ENCODE results near the gene MTHFR.
A peak's percentile ranks its signal among the peaks of the same experiment; 100 is the strongest.
"Not testable (repeated sequence)": the region's sequence is repeated elsewhere in the genome, so short reads cannot be mapped to it uniquely, and the experiment has no call there.

MTHFR gene

GRCh38 chr1:11813021-11813420 is 7.3 kb upstream of the MTHFR start:
- Mint-ChIP-seq H3K36me3 (ENCODE audit: low read depth) (peaks cover 33% of the 10 kb centered on the region), H3K27ac (no peak overlapping the region), H3K4me1 (ENCODE audit: low read depth) (peaks cover 11% of the 10 kb centered on the region), H3K9me3 (no peaks in the 10 kb centered on the region), H3K4me3 (no peak overlapping the region), H3K27me3 (ENCODE audit: low read depth) (no peaks in the 10 kb centered on the region)

DNA sequence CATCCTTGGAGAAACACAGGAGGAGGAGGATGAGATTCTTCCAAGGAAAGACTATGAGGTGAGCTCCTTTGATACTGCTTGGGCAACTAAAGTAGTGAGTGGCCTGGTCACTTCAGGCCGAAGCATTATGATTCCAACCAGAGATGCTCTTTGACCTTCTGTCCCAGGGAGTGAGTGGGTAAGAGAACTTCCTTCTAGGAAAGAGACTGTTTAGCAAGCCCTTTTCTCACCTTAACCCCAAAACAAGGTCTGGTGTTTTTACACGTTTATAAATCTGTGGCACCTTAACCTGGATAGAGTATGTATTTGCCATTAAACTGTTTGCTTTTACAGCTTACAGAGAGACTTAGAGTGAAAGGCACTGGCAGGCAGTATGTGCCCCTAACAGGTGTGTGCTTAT is 1.4 kb upstream of the MTHFR start:
- no peaks in the 10 kb centered on the region for H3K9me3 Mint-ChIP-seq
- peak overlapping the region; percentile 97 for H3K27ac Mint-ChIP-seq
- H3K4me3 Mint-ChIP-seq, result peak overlapping the region; percentile 97
- peaks cover 18% of the 10 kb centered on the region for H3K36me3 Mint-ChIP-seq (ENCODE audit: low read depth)
- no peaks in the 10 kb centered on the region for H3K27me3 Mint-ChIP-seq (ENCODE audit: low read depth)
- H3K4me1 Mint-ChIP-seq (ENCODE audit: low read depth), result peaks cover 46% of the 10 kb centered on the region

- Mint-ChIP-seq H3K36me3 (ENCODE audit: low read depth) (peaks cover 13% of the 10 kb centered on the region), H3K27ac (peak overlapping the region; percentile 97), H3K9me3 (no peaks in the 10 kb centered on the region), H3K4me1 (ENCODE audit: low read depth) (peaks cover 49% of the 10 kb centered on the region), H3K4me3 (peak overlapping the region; percentile 97), H3K27me3 (ENCODE audit: low read depth) (no peaks in the 10 kb centered on the region)
Measured at GRCh38 chr1:11806307-11806936, 658 bp upstream of the MTHFR start.

DNA sequence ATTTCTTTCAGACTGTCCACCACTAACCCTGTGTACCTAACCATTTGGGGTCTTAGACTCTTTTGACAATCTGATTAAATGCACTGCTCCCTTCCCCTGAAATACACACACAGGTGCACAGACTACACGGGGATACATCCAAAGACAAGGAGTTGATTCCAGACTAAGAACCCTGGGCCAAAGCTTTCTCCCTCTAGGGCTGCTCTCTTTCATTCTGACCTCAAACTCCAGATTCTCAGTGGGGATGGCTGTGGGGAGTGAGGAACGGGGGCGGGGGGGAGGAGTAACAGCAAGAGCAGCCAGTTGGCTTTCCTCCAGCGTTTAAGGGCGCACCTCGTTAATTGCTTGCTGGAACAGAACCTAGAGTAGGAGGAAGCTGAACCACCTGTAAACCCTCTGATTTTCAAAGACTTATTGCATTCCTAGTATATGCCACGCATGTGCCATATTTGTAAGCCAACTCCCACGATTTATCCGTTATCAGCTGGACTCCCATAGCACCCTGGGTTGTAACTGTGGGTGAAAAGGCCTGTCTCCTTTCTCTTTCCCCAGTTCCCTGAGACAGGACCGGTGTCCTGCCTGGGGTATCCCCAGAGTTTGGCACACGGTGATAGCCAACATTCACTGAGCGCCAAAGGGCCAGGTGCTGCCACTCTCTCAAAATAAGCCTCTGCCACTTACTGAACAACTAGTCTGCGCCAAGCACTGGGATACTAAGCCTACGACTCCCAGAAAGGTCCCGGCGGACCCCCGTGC is 920 bp downstream of the MTHFR start:
- Mint-ChIP-seq H3K27me3 (ENCODE audit: low read depth) (no peaks in the 10 kb centered on the region), H3K9me3 (no peaks in the 10 kb centered on the region), H3K4me3 (peak overlapping the region; percentile 97), H3K27ac (peak overlapping the region; percentile 97), H3K36me3 (ENCODE audit: low read depth) (peaks cover 22% of the 10 kb centered on the region), H3K4me1 (ENCODE audit: low read depth) (peaks cover 51% of the 10 kb centered on the region)

DNA sequence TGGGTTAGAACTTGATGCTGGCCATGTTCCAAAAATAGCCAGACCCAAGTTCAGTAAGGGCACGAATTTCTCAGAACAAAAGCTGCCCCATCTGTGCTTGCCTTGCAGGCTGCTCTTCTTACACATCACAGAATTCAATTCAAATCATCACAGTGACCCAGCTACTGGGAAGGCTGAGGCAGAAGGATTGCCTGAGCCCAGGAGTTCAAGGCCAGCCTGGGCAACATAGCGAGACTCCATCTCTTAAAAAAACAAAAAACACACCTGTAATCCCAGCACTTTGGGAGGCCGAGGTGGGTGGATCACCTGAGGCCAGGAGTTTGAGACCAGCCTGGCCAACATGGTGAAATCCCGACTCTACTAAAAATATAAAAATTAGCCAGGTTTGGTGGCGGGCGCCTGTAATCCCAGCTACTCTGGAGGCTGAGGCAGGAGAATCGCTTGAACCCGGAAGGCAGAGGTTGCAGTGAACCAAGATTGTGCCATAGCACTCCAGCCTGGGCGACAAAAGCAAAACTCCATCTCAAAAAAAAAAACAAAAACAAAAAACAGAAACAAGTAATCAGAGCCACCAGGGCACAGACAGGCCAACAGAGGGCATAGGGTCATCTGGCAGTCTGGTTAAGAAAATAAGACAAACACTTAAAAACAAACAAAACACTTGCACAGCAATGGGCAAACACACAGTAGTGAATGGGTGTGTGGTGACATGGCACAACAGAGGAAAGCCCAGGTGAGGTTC is 1.7 kb downstream of the MTHFR start:
- Mint-ChIP-seq H3K36me3 (ENCODE audit: low read depth) (peaks cover 15% of the 10 kb centered on the region), H3K4me1 (ENCODE audit: low read depth) (peaks cover 48% of the 10 kb centered on the region), H3K27ac (peak overlapping the region; percentile 97)

DNA sequence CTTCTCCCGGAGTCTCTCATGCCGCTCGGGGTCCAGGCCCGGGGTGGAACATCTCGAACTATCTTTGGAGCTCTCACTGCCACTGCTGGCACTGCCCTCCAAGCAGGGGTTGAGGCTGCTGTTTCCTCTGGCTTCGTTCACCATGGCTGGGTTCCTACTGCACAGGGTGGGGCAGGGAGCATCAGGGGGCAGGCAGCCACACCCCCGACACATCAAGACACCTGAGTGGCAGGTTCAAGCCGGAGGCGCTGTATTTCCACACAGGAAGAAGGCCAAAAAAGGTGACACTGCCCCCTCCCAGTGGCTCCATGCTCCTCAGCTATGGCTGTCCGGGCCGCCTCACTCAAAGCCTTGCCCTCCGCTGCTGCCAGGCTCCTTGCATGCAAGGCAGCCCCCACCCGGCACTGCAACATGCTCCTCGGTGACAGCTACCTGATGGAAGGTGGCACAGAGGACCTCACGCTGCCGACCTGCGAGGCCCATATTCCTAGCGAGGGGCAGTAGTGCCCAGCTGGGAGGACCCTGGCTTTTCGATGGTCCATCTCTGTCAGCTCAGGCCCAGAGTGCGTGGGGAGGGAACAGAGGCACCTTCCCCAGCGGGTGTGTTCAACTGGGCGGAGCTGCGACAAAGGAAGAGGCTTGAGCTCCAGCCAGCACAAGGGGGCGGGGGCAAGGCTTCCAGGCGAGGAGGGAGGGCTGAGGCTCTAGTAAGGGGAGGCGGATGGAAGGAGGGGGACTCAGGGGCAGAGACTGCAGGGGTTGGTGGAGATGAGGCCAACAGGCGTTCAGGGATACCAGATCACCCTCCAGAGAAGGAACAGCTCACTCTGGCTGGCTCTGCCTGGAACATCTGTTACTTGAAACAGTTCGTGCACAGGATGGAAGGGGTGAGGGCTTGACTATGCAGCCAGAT is 2.5 kb downstream of the MTHFR start:
- Mint-ChIP-seq H3K9me3 (no peaks in the 10 kb centered on the region), H3K4me1 (ENCODE audit: low read depth) (peaks cover 44% of the 10 kb centered on the region), H3K4me3 (peak overlapping the region; percentile 97), H3K36me3 (ENCODE audit: low read depth) (peaks cover 15% of the 10 kb centered on the region), H3K27ac (peak overlapping the region; percentile 91), H3K27me3 (ENCODE audit: low read depth) (no peaks in the 10 kb centered on the region)

More for the DNA sequence above, 1.7 kb downstream of the MTHFR start:
- not testable (repeated sequence) for H3K27me3 Mint-ChIP-seq (ENCODE audit: low read depth); H3K9me3 Mint-ChIP-seq
- peak overlapping the region; percentile 97 for H3K4me3 Mint-ChIP-seq

- Mint-ChIP-seq H3K4me3 (peak overlapping the region; percentile 97), H3K27ac (peak overlapping the region; percentile 76), H3K36me3 (ENCODE audit: low read depth) (peaks cover 15% of the 10 kb centered on the region), H3K27me3 (ENCODE audit: low read depth) (no peaks in the 10 kb centered on the region), H3K4me1 (ENCODE audit: low read depth) (peaks cover 44% of the 10 kb centered on the region), H3K9me3 (no peaks in the 10 kb centered on the region)
Measured at GRCh38 chr1:11802616-11802972, 3.2 kb downstream of the MTHFR start.

DNA sequence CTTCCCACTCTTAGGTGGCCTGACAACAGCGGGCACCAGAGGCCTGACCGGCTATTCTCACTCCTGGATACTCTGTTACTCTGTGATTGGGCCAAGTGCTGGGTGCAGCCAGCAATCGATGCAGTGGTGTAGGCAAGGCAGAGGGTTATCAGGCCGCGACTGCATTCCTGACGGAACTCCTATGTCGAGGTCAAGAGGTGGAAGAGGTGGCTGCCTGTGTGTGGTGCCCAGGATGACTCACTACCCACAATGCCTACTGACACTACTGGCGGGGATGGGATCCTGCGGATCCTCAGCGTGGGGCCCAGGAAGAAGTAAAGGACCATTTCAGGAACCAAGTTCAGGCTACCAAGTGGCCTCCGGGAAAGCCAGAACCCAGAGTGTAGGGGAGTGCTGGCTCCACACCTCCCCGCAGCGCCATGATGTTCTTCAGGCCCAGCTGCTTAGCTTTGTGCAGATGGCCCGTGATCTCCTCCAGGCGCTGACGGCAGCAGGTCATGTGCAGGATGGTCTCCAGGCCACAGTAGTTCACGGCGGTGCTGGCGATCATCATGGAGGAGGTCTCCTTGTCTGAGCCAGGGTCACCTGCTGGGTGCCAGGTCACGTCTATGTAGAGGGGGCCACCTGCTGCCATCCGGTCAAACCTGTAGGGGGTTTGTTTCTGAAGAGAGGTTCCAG is 4.9 kb downstream of the MTHFR start:
- Mint-ChIP-seq H3K4me1 (ENCODE audit: low read depth) (peaks cover 33% of the 10 kb centered on the region), H3K27me3 (ENCODE audit: low read depth) (no peaks in the 10 kb centered on the region), H3K9me3 (no peaks in the 10 kb centered on the region), H3K36me3 (ENCODE audit: low read depth) (peaks cover 16% of the 10 kb centered on the region), H3K27ac (no peak overlapping the region), H3K4me3 (peak overlapping the region; percentile 28)

DNA sequence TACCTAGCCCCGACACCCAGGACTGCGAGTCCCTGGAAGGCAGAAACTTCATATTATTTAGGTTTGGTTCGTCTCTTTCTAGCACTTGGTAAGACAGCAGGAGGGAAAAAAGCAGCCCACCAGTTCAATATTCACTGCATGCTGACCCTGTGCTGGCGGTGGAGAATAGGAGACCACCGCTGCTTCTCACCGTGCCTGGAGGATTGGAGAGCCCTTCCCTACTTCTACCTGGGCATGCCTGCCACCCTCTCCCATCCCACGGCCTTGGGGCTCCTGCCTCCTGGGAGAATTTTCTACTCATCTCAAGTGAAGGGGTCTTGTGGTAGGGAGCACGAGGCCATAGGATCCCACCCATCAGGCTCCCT is 5.4 kb downstream of the MTHFR start:
- H3K4me1 Mint-ChIP-seq (ENCODE audit: low read depth), result peaks cover 33% of the 10 kb centered on the region
- H3K27ac Mint-ChIP-seq, result no peak overlapping the region
- peaks cover 21% of the 10 kb centered on the region for H3K36me3 Mint-ChIP-seq (ENCODE audit: low read depth)
- no peaks in the 10 kb centered on the region for H3K9me3 Mint-ChIP-seq
- no peaks in the 10 kb centered on the region for H3K27me3 Mint-ChIP-seq (ENCODE audit: low read depth)
- no peak overlapping the region for H3K4me3 Mint-ChIP-seq

DNA sequence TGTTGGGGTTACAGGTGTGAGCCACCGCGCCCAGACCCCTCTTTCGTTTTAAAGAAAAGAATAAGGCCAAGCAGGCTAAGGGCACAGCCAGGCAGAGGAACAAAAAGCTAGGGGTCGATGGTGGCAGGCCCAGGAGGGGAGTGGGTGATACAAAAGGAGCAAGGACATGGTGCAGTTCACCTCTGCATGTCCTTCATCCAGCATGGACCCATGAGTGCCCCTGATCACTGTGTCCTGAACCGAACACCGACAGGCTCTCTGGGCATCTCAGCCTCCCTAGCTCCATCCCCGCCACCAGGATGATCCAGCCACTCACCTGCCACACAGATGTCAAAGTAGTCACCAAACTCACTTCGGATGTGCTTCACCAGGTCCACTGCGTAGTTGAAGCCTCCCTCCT is 5.9 kb downstream of the MTHFR start:
- Mint-ChIP-seq H3K9me3 (no peaks in the 10 kb centered on the region), H3K4me3 (no peak overlapping the region), H3K36me3 (ENCODE audit: low read depth) (peaks cover 24% of the 10 kb centered on the region), H3K27ac (no peak overlapping the region), H3K4me1 (ENCODE audit: low read depth) (peaks cover 31% of the 10 kb centered on the region), H3K27me3 (ENCODE audit: low read depth) (no peaks in the 10 kb centered on the region)

DNA sequence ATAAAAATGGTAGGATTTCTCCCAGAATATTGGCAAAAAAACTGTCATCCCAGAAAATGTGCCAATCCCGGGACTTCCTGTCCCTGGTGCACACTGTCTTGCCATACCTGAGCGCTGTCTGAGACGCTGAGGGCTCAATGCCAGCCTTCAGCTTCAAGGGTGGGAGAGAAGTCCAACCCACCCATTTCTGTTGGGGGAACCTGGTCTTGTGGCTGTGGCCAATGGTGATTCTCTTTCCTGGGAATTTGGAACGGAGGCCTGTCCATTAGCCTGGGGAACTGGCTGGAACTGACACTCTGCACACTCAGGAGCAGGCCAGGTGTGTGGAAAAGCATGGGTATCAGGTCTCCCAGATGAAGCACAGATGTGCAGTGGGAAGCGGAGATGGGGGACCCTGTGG is 6.7 kb downstream of the MTHFR start:
- H3K4me1 Mint-ChIP-seq (ENCODE audit: low read depth), result peaks cover 24% of the 10 kb centered on the region
- H3K4me3 Mint-ChIP-seq, result no peak overlapping the region
- H3K27ac Mint-ChIP-seq, result no peak overlapping the region
- H3K27me3 Mint-ChIP-seq (ENCODE audit: low read depth), result no peaks in the 10 kb centered on the region
- H3K36me3 Mint-ChIP-seq (ENCODE audit: low read depth), result peaks cover 28% of the 10 kb centered on the region
- no peaks in the 10 kb centered on the region for H3K9me3 Mint-ChIP-seq

DNA sequence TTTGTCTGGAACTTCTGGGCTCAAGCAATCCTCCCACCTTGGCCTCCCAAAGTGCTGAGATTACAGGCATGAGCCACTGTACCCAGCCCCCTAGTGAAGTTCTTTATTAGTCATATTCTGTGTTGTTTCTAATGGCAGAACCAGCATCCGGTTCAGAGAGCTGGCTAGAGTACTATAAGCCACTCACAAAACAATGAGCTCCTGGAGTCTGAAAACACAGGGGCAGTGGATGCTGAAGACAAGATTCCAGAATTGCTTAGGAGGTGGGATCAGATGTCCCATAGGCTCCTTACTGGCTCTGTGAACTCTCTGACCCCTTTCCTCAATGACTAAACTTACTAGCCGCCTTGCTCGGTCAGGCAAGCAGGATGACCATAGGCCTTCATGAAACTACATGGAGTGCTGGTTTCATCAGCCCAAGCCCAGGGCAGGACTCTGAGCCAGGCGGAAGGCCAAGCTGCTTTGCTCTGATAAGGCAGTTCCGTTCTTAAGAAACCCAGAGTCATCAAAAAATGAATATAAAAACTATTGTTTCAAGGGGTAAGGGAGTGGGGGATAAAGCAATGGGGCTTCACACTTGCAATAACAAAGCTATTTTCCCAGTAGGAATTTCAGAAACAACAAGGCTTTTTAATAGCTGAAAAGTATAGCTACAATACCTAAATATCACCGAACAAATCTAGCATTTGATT is 8.1 kb downstream of the MTHFR start:
- Mint-ChIP-seq H3K36me3 (ENCODE audit: low read depth) (peaks cover 26% of the 10 kb centered on the region), H3K27ac (no peak overlapping the region), H3K9me3 (no peaks in the 10 kb centered on the region), H3K27me3 (ENCODE audit: low read depth) (no peaks in the 10 kb centered on the region), H3K4me3 (no peak overlapping the region), H3K4me1 (ENCODE audit: low read depth) (peaks cover 14% of the 10 kb centered on the region)

GRCh38 chr1:11796036-11796828 is 9.5 kb downstream of the MTHFR start:
- Mint-ChIP-seq H3K4me3 (no peak overlapping the region), H3K4me1 (ENCODE audit: low read depth) (peaks cover 6% of the 10 kb centered on the region), H3K9me3 (no peaks in the 10 kb centered on the region), H3K27me3 (ENCODE audit: low read depth) (no peaks in the 10 kb centered on the region), H3K36me3 (ENCODE audit: low read depth) (peaks cover 25% of the 10 kb centered on the region), H3K27ac (no peak overlapping the region)
